K562 (cell line): ENCODE results near the gene FAM20C. TPM values are rescaled to one million over a fixed set of nuclear protein-coding genes. Genes with fewer than 3 reads are reported as not detected.
A peak's percentile ranks its signal among the peaks of the same experiment; 100 is the strongest.

Source experiments
- ATAC-seq: fragments of 200-7000 bp; cut with Tn5 transposase; 3 replicates; pipeline ENCODE4 v1.9.1; 2020; ENCODE audit warnings: moderate library complexity
- BruUV-seq: library from RNA; stranded (reverse); fragments of 400-500 nt; replicated peaks from 2 replicates; lab custom pipeline; 2021; lab: Mats Ljungman, UMichigan
- CTCF ChIA-PET: fragments of 300-600 bp; formaldehyde crosslinking; extraction: SDS; loops from one replicate; lab custom pipeline; 2021; ENCODE audit warnings: low intra/inter-chr PET ratio; lab: Yijun Ruan, JAX
- POLR2A ChIA-PET: fragments of 300-600, 350-650 bp; sonication (Branson Sonifier 250); formaldehyde crosslinking; extraction: SDS; loops from one replicate; lab custom pipeline; 2021; ENCODE audit warnings: antibody characterized with exemption, inconsistent platforms; lab: Yijun Ruan, JAX
- DNase-seq, 4 experiments: peaks; one replicate each; pipeline versions ENCODE4 v3.0.0 to v3.0.0-alpha.2; 2011 to 2018; ENCODE audit warnings: low spot score in 3 of 4, mixed read lengths in 3 of 4; ENCODE audit errors: extremely low read depth in 1 of 4
- FAIRE-seq: peaks from 2 replicates; lab custom pipeline; 2011; peaks lifted over from hg19 to GRCh38; lab: Jason Lieb, UNC
- H2AFZ ChIP-seq: 2 replicates; pipeline ENCODE4 v1.6.0; 2011; ENCODE audit warnings: low read depth, low read length, control low read depth, inconsistent platforms
- H3K27ac ChIP-seq: fragments of 200-600 bp; 3 replicates; pipeline ENCODE4 v1.8.0; 2011; ENCODE audit warnings: low read depth, mild to moderate bottlenecking, control low read depth, inconsistent platforms, low read length, moderate library complexity, mixed read lengths; ENCODE audit errors: extremely low read depth
- H3K27me3 ChIP-seq, 2 experiments: fragments of 300-600 bp in 1 of 2; 2 replicates in 1 of 2; 3 replicates in 1 of 2; pipeline versions ENCODE4 v1.6.0 to v1.8.0; 2011; ENCODE audit warnings: inconsistent platforms in 2 of 2, low read length in 2 of 2, mild to moderate bottlenecking in 1 of 2, mixed read lengths in 1 of 2, moderate library complexity in 1 of 2; ENCODE audit not compliant: control insufficient read depth in 2 of 2, insufficient read depth in 2 of 2
- H3K36me3 ChIP-seq: fragments of 300-600 bp; 3 replicates; pipeline ENCODE4 v1.8.0; 2011; ENCODE audit warnings: mild to moderate bottlenecking, low read length, inconsistent platforms; ENCODE audit not compliant: control insufficient read depth, insufficient read depth
- H3K4me1 ChIP-seq, 2 experiments: fragments of 200-600 bp in 1 of 2; replicated peaks in 1 of 2; 2 replicates in 1 of 2; 3 replicates in 1 of 2; pipeline versions ENCODE4 v1.5.1 to v1.8.0; 2011; ENCODE audit warnings: inconsistent platforms in 2 of 2, low read length in 2 of 2, mild to moderate bottlenecking in 1 of 2, mixed read lengths in 1 of 2, moderate library complexity in 1 of 2; ENCODE audit not compliant: control insufficient read depth in 2 of 2, insufficient read depth in 2 of 2
- H3K4me2 ChIP-seq: 2 replicates; pipeline ENCODE4 v1.6.1; 2011; ENCODE audit warnings: low read length, control low read depth, inconsistent platforms, mixed read lengths; ENCODE audit not compliant: insufficient read depth
- H3K4me3 ChIP-seq: fragments of 200-600 bp; sonication (generic), shearing (Covaris generic); 2 replicates; pipeline ENCODE4 v1.5.1; 2016; ENCODE audit warnings: control low read depth, inconsistent platforms
- H3K79me2 ChIP-seq: fragments of 200-600 bp; 3 replicates; pipeline ENCODE4 v1.8.0; 2011; ENCODE audit warnings: low read length, inconsistent platforms; ENCODE audit not compliant: control insufficient read depth, insufficient read depth
- H3K9ac ChIP-seq, 2 experiments: 2 replicates each; pipeline versions ENCODE4 v1.6.0 to v1.6.1; 2011; ENCODE audit warnings: low read depth in 2 of 2, low read length in 2 of 2, control low read depth in 1 of 2, inconsistent platforms in 1 of 2, mild to moderate bottlenecking in 1 of 2, mixed read lengths in 1 of 2; ENCODE audit not compliant: insufficient read depth in 1 of 2
- H3K9me1 ChIP-seq: one replicate; pipeline ENCODE4 v1.6.0; 2011; ENCODE audit warnings: inconsistent platforms, mild to moderate bottlenecking, low read length, moderate library complexity; ENCODE audit not compliant: control insufficient read depth, insufficient read depth
- H3K9me3 ChIP-seq: replicated peaks from 2 replicates; pipeline ENCODE4 v1.5.1; 2011; ENCODE audit warnings: low read depth, low read length, inconsistent platforms; ENCODE audit not compliant: control insufficient read depth, insufficient read depth
- H4K20me1 ChIP-seq: replicated peaks from 2 replicates; pipeline ENCODE4 v1.6.1; 2011; ENCODE audit warnings: low read length, inconsistent platforms, mixed read lengths; ENCODE audit not compliant: control insufficient read depth, insufficient read depth
- PPARD ChIP-seq: fragments of 250-450 bp; sonication (Bioruptor Pico); IDR thresholded peaks from 2 replicates; pipeline ENCODE4 v1.8.0; 2022; ENCODE audit warnings: inconsistent platforms, mild to moderate bottlenecking, moderate library complexity
- WGBS: fragments of 100-300 bp; shearing (Covaris generic); methylation state at CpG from one replicate; pipeline ENCODE4 v1.1.6; 2016; ENCODE audit warnings: low coverage, mixed read lengths; ENCODE audit not compliant: insufficient coverage; ENCODE audit errors: missing lambda C conversion rate; 5-methylcytosine and 5-hydroxymethylcytosine counted together
- in situ Hi-C: fragments of 300-500 bp; cut with MboI; formaldehyde crosslinking; loops from 4 replicates; pipeline ENCODE4 v1.15.0; 2018; ENCODE audit warnings: inconsistent platforms, mixed read lengths
- intact Hi-C: fragments of 100-400 bp; cut with micrococcal nuclease; formaldehyde crosslinking; loops from 2 replicates; pipeline ENCODE4 v1.14.2; 2022
- polyA plus RNA-seq, 8 experiments: library from polyadenylated mRNA; depleted of rRNA in 4 of 8; stranded (reverse) in 5 of 8; unstranded in 3 of 8; fragments of >200 nt; fragmentation: Nextera tagmentation in 2 of 8; fragmentation: Illumina TruSeq in 1 of 8; extraction: Ambion mirVana in 2 of 8; extraction: Trizol in 1 of 8; gene quantifications; 2 replicates each; pipeline versions ENCODE4 v1.2.1 to v1.2.3, GENCODE V29; 2011 to 2014; ENCODE audit warnings: inconsistent platforms in 1 of 8, missing spikeins in 1 of 8
- total RNA-seq, 7 experiments: library from RNA; depleted of rRNA in 6 of 7; stranded (reverse); fragments of >200 nt in 6 of 7; fragmentation: Illumina TruSeq in 2 of 7; extraction: Trizol in 2 of 7; gene quantifications; 2 replicates each; pipeline versions ENCODE4 v1.2.1 to v1.2.3, GENCODE V29; 2011 to 2021; ENCODE audit warnings: low replicate concordance in 1 of 7
- TF ChIP-seq, protein P1 (sequence below): fragments of 450-650 bp; conservative IDR thresholded peaks from 2 replicates; pipeline ENCODE4 v1.6.1; 2016; ENCODE audit warnings: missing genetic modification characterization, low read depth, mild to moderate bottlenecking, missing compliant biosample characterization, moderate library complexity

The FAM20C gene
- total and polyA plus RNA-seq, 9 of the 15 experiments (the other 6 are each of a cell fraction or from before 2014, with no cell fraction given) = 0.09 TPM; not detected in 8

- TF ChIP-seq, protein P1, sequence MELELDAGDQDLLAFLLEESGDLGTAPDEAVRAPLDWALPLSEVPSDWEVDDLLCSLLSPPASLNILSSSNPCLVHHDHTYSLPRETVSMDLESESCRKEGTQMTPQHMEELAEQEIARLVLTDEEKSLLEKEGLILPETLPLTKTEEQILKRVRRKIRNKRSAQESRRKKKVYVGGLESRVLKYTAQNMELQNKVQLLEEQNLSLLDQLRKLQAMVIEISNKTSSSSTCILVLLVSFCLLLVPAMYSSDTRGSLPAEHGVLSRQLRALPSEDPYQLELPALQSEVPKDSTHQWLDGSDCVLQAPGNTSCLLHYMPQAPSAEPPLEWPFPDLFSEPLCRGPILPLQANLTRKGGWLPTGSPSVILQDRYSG = no peak
These were observed 38.8 kb upstream of the FAM20C start (continued) for GRCh38 chr7:153604-154003.

DNA sequence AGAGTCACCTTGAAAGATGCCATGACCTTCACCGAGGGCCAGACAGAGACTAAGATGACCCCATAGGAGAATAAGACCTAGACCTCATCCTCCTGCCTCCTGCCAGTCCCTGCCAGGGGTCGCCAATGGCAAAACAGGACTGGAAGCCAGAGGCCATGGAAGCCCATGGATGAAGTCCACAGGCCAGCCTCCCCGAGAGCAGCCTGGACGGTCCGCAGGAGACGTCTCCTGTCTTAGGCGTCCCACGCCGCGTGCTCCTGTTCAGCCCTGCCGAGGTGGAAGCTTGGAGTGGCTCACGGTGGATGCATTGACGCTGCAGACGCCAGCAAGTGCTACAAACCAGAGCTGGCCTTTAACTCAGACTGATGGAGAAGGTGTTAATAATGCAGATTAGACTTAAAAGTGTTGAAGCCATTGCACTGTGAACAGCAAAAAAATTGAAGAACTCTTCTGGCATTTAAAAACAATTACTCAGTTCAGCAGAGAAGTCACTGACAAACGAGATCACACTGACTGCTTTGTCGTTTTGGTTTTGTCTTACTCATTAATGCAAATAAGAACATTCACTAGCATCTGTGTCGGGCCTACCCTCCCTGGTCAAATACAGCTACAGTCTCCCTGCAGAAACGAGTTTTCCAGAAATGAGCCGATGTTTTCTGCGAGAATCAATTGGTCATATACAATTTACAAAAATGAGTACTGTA lies 38.1 kb upstream of the FAM20C start:
- no TSS peak for BruUV-seq
- ChIA-PET CTCF (no interaction called here), POLR2A (interaction anchor here (0.6 to 1.3 kb wide), 2 partner anchors 8 to 17 kb away, joined by 5 read pairs; no protein-coding TSS in a partner anchor)
- FAIRE-seq = no peak
- peaks cover 6 to 20% of the 10 kb centered on the region in 2 experiments; a peak in 4 of 5 replicates for H3K4me1 ChIP-seq
- no peak for ATAC-seq
- no peaks in the 10 kb centered on the region for H3K36me3 ChIP-seq
- no peaks in the 10 kb centered on the region for H3K9me1 ChIP-seq
- 0 out of 2 replicates have a peak, but pooled peaks cover 2% of the 10 kb centered on the region for H3K9me3 ChIP-seq
- in situ Hi-C loops = no loop called here
- no peak for DNase-seq
- no peaks in the 10 kb centered on the region for H3K79me2 ChIP-seq
- peak overlapping the region in 1 of 2 experiments; percentile 61; a peak in 2 of 4 replicates for H3K9ac ChIP-seq
- no peak overlapping the region for H2AFZ ChIP-seq
- no peak overlapping the region for H3K4me2 ChIP-seq
- no peak for TF ChIP-seq PPARD
- 0 out of 2 replicates have a peak, but pooled peaks cover 8% of the 10 kb centered on the region for H4K20me1 ChIP-seq
- no peak overlapping the region for H3K27ac ChIP-seq
- H3K4me3 ChIP-seq = no peak overlapping the region
- intact Hi-C loops = no loop called here
- WGBS = 7% methylated on average over 20 of the region's 20 CpGs
- H3K27me3 ChIP-seq = peaks cover 56 to 67% of the 10 kb centered on the region in 2 experiments
